Gastrocnemius medialis (tissue), 4 donors: ENCODE measurements around the gene PRICKLE1. TPM values are rescaled to one million over a fixed set of nuclear protein-coding genes. Genes with fewer than 3 reads are reported as not detected.

Source experiments
- ATAC-seq, 2 donors: fragments of 150-250 bp; one replicate each; pipeline ENCODE4 v1.9.1; 2016
- DNase-seq, 2 donors: peaks; one replicate each; pipeline ENCODE4 v3.0.0-alpha.2; 2019
- H3K27ac ChIP-seq, 4 donors: fragments of 200-600 bp; sonication (generic); 1 replicate in 1 of 4; 2 replicates in 3 of 4; pipeline ENCODE4 v1.5.1; 2016 to 2018; ENCODE audit warnings: mild to moderate bottlenecking in 2 of 4, moderate library complexity in 1 of 4
- H3K27me3 ChIP-seq, 3 donors: fragments of 200-600 bp; sonication (generic) in 2 of 3; 1 replicate in 1 of 3; 2 replicates in 2 of 3; pipeline versions ENCODE4 v1.5.1 to v1.6.0; 2016 to 2019; ENCODE audit warnings: mild to moderate bottlenecking in 1 of 3, moderate library complexity in 1 of 3
- H3K36me3 ChIP-seq, 2 donors: fragments of 200-600 bp; sonication (generic) in 1 of 2; one replicate each; pipeline ENCODE4 v1.5.1; 2017 to 2018
- H3K4me1 ChIP-seq, 2 donors: fragments of 200-600 bp; sonication (generic) in 1 of 2; one replicate each; pipeline ENCODE4 v1.5.1; 2016 to 2017; ENCODE audit warnings: mild to moderate bottlenecking in 2 of 2
- H3K4me3 ChIP-seq, 4 donors: fragments of 200-600 bp; sonication (generic) in 3 of 4; 1 replicate in 1 of 4; 2 replicates in 3 of 4; pipeline ENCODE4 v1.5.1; 2016 to 2019; ENCODE audit warnings: mild to moderate bottlenecking in 2 of 4
- H3K9me3 ChIP-seq, 3 donors: fragments of 200-600 bp; sonication (generic) in 2 of 3; 1 replicate in 1 of 3; 2 replicates in 2 of 3; pipeline ENCODE4 v1.5.1; 2016 to 2019
- CTCF ChIP-seq, 5 experiments: fragments of 450-650 bp in 3 of 5; fragments of 200-600 bp in 2 of 5; sonication (generic) in 2 of 5; IDR thresholded peaks in 4 of 5; conservative IDR thresholded peaks in 1 of 5; 1 replicate in 4 of 5; 2 replicates in 1 of 5; pipeline ENCODE4 v1.5.1; 2016 to 2019; ENCODE audit warnings: antibody characterized with exemption in 5 of 5, mild to moderate bottlenecking in 3 of 5, moderate library complexity in 3 of 5
- POLR2A ChIP-seq, 2 donors: fragments of 450-650 bp; IDR thresholded peaks; one replicate each; pipeline ENCODE4 v1.6.1; 2017; ENCODE audit warnings: antibody characterized with exemption in 2 of 2, mild to moderate bottlenecking in 2 of 2, moderate library complexity in 2 of 2
- in situ Hi-C, 4 donors: fragments of 200-750 bp; cut with MboI; loops; one replicate each; pipeline versions ENCODE4 v1.15.0 to v1.8.0; 2017; ENCODE audit warnings: low sequenced_read_pairs in 4 of 4
- intact Hi-C: fragments of 100-400 bp; cut with DNase I; formaldehyde crosslinking; loops from one replicate; pipeline ENCODE4 v1.15.1; 2023; ENCODE audit warnings: low total_unique reads
- total RNA-seq, 4 donors: library from RNA; depleted of rRNA; stranded (reverse); fragments of >200 nt; gene quantifications; one replicate each; pipeline versions ENCODE4 v1.1.0 to v1.2.3, GENCODE V29; 2016

PRICKLE1 gene
- total RNA-seq, 4 donors from 2014 or later, result 0.87 to 9.2 (median 3.6) TPM

GRCh38 chr12:42432517-42433140 lies 156.9 kb downstream of the PRICKLE1 start:
- TF ChIP-seq POLR2A (IDR thresholded peaks at IDR 0.05) (no peak), CTCF (IDR thresholded peaks at IDR 0.05 in 4 of 5, conservative IDR thresholded peaks at IDR 0.05 in 1 of 5) (no peak)
- H3K9me3 ChIP-seq, result no peaks in the 10 kb centered on the region
- DNase-seq (no peak), ATAC-seq (no peak)
- H3K4me1 ChIP-seq, result no peaks in the 10 kb centered on the region
- intact Hi-C loops (no loop called here), in situ Hi-C loops (no loop called here)
- no peaks in the 10 kb centered on the region for H3K27me3 ChIP-seq
- no peak overlapping the region for H3K27ac ChIP-seq
- no peaks in the 10 kb centered on the region for H3K36me3 ChIP-seq
- no peak overlapping the region for H3K4me3 ChIP-seq

GRCh38 chr12:42428850-42429249 lies 160.7 kb downstream of the PRICKLE1 start:
- Histone ChIP-seq H3K4me3 (no peak overlapping the region), H3K27me3 (no peaks in the 10 kb centered on the region), H3K9me3 (no peaks in the 10 kb centered on the region), H3K36me3 (no peaks in the 10 kb centered on the region), H3K4me1 (peaks cover 0 to under 1% of the 10 kb centered on the region in 2 donors), H3K27ac (no peak overlapping the region)
- in situ Hi-C loops (no loop called here), intact Hi-C loops (no loop called here)
- ATAC-seq, result no peak
- TF ChIP-seq POLR2A (IDR thresholded peaks at IDR 0.05) (no peak), CTCF (IDR thresholded peaks at IDR 0.05 in 4 of 5, conservative IDR thresholded peaks at IDR 0.05 in 1 of 5) (no peak)
- no peak for DNase-seq

GRCh38 chr12:42426746-42427145 lies 162.8 kb downstream of the PRICKLE1 start:
- no peak for DNase-seq
- in situ Hi-C loops, result no loop called here
- ATAC-seq, result no peak
- TF ChIP-seq CTCF (IDR thresholded peaks at IDR 0.05 in 4 of 5, conservative IDR thresholded peaks at IDR 0.05 in 1 of 5) (no peak), POLR2A (IDR thresholded peaks at IDR 0.05) (no peak)
- Histone ChIP-seq H3K9me3 (no peaks in the 10 kb centered on the region), H3K36me3 (no peaks in the 10 kb centered on the region), H3K4me3 (no peak overlapping the region), H3K4me1 (peaks cover 14 to 21% of the 10 kb centered on the region in 2 donors), H3K27me3 (no peaks in the 10 kb centered on the region), H3K27ac (no peak overlapping the region)
- intact Hi-C loops, result no loop called here

- Histone ChIP-seq H3K4me3 (no peak overlapping the region), H3K36me3 (no peaks in the 10 kb centered on the region), H3K27me3 (no peaks in the 10 kb centered on the region), H3K9me3 (no peaks in the 10 kb centered on the region), H3K4me1 (peaks cover 18 to 31% of the 10 kb centered on the region in 2 donors), H3K27ac (no peak overlapping the region)
- in situ Hi-C loops, result no loop called here
- intact Hi-C loops, result no loop called here
- ATAC-seq (no peak), DNase-seq (no peak)
- TF ChIP-seq POLR2A (IDR thresholded peaks at IDR 0.05) (no peak), CTCF (IDR thresholded peaks at IDR 0.05 in 4 of 5, conservative IDR thresholded peaks at IDR 0.05 in 1 of 5) (no peak)
These were observed 166.8 kb downstream of the PRICKLE1 start for GRCh38 chr12:42422785-42423184.
